ENCODE results near the gene APOBR. TPM values are rescaled to one million over a fixed set of nuclear protein-coding genes. Genes with fewer than 3 reads are reported as not detected.

APOBR gene
- total and polyA plus RNA-seq, 2 donors (not counting 3 experiments of a cell fraction or from before 2014, with no cell fraction given), result not detected

DNA sequence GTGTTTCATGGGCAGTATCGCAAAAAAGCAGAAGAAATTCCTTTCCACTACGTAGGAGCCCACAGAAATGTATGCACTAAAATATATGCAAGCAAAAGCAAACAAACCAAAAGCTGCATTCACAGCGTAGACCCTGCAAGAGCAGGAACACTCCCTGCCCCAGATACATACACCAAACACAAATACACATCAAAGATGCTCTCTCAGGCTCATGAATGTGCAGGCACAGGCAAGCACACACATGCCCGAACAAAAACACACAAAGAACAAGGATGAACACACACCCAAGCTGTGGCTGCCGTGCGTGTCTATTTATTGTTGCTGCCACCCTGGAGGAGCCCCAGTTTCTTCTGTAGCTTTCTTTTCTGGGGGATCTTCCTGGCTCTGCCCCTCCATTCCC, 42.6 kb downstream of the APOBR start:
- no peak overlapping the region for H2AFZ ChIP-seq (ENCODE audit: low read depth, low read length)
- no peak overlapping the region for H3K9ac ChIP-seq (replicated peaks; ENCODE audit: extremely low read depth, insufficient read depth, low read length)
- H3K36me3 ChIP-seq (ENCODE audit: control insufficient read depth in 2 of 2, extremely low read depth in 1 of 2, insufficient read depth in 2 of 2, low read length in 2 of 2), result no peaks in the 10 kb centered on the region
- H3K9me3 ChIP-seq (replicated peaks; ENCODE audit: control insufficient read depth, insufficient read depth, low read length), result no peaks in the 10 kb centered on the region
- TF ChIP-seq POLR2A (IDR thresholded peaks at IDR 0.05; ENCODE audit: low read depth, low read length), result no peak
- TF ChIP-seq, protein P1, sequence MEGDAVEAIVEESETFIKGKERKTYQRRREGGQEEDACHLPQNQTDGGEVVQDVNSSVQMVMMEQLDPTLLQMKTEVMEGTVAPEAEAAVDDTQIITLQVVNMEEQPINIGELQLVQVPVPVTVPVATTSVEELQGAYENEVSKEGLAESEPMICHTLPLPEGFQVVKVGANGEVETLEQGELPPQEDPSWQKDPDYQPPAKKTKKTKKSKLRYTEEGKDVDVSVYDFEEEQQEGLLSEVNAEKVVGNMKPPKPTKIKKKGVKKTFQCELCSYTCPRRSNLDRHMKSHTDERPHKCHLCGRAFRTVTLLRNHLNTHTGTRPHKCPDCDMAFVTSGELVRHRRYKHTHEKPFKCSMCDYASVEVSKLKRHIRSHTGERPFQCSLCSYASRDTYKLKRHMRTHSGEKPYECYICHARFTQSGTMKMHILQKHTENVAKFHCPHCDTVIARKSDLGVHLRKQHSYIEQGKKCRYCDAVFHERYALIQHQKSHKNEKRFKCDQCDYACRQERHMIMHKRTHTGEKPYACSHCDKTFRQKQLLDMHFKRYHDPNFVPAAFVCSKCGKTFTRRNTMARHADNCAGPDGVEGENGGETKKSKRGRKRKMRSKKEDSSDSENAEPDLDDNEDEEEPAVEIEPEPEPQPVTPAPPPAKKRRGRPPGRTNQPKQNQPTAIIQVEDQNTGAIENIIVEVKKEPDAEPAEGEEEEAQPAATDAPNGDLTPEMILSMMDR (IDR thresholded peaks at IDR 0.05; ENCODE audit: extremely low read depth in 1 of 2, insufficient read depth in 1 of 2, low read depth in 1 of 2, low read length in 2 of 2), result no peak
- TF ChIP-seq GATA2 (IDR thresholded peaks at IDR 0.05; ENCODE audit: insufficient read depth, insufficient read length, low read depth, low read length), result no peak
- TF ChIP-seq POLR2AphosphoS5 (IDR thresholded peaks at IDR 0.05; ENCODE audit: insufficient read depth, low read depth, low read length), result no peak
- TF ChIP-seq JUN (IDR thresholded peaks at IDR 0.05; ENCODE audit: borderline replicate concordance, insufficient read depth, insufficient read length, low read depth), result no peak
- no peak for TF ChIP-seq FOS (IDR thresholded peaks at IDR 0.05; ENCODE audit: borderline replicate concordance, insufficient read depth, low read length)
- TF ChIP-seq EZH2 (IDR thresholded peaks at IDR 0.05; ENCODE audit: borderline replicate concordance, low read depth, low read length, severe bottlenecking), result no peak
- no peak for TF ChIP-seq MAX (IDR thresholded peaks at IDR 0.05; ENCODE audit: insufficient read depth, insufficient read length)
- no peak for TF ChIP-seq MYC (IDR thresholded peaks at IDR 0.05; ENCODE audit: low read depth, low read length)
- H3K4me1 ChIP-seq (ENCODE audit: control insufficient read depth, extremely low read depth, insufficient read depth, low read length), result no peaks in the 10 kb centered on the region
- BruUV-seq (replicated peaks), result no TSS peak
- DNase-seq (ENCODE audit: low read depth, low spot score), result no peak
- H3K27me3 ChIP-seq (ENCODE audit: control insufficient read depth in 2 of 2, insufficient read depth in 2 of 2, low read length in 2 of 2), result peaks cover 0 to 2% of the 10 kb centered on the region in 2 experiments
- ChIA-PET CTCF (no interaction called here), POLR2A (no interaction called here)
- H4K20me1 ChIP-seq (replicated peaks; ENCODE audit: control insufficient read depth, extremely low read depth, insufficient read depth, low read length), result no peaks in the 10 kb centered on the region
- intact Hi-C loops (cut with micrococcal nuclease), result no loop called here
- no peak overlapping the region for H3K4me2 ChIP-seq (ENCODE audit: insufficient read depth, low read length)
- no peak for FAIRE-seq
- no peak overlapping the region for H3K27ac ChIP-seq (ENCODE audit: insufficient read depth, low read depth, low read length)
- no peaks in the 10 kb centered on the region for H3K9me1 ChIP-seq (replicated peaks; ENCODE audit: control insufficient read depth, extremely low read depth, insufficient read depth, low read length)
- dilution Hi-C loops (cut with MboI; ENCODE audit: extremely low pct_ligation_motif_present, low sequenced_read_pairs), result no loop called here
- no peak overlapping the region for H3K4me3 ChIP-seq (replicated peaks in 1 of 3; ENCODE audit: insufficient read depth in 1 of 3, low read depth in 1 of 3, low read length in 3 of 3)
- H3K79me2 ChIP-seq (ENCODE audit: control insufficient read depth, insufficient read depth, low read length), result no peaks in the 10 kb centered on the region

Measured in endothelial cell of umbilical vein (primary cell).